Adrenal gland (tissue), 5 donors: ENCODE results near the gene SLC39A5.

Experiments used
- CTCF ChIP-seq, 6 experiments: fragments of 450-650 bp in 4 of 6; fragments of 200-600 bp in 2 of 6; sonication (generic) in 1 of 6; IDR thresholded peaks; 1 replicate in 5 of 6; 2 replicates in 1 of 6; pipeline versions ENCODE4 v1.5.1 to v1.8.0; 2016 to 2021; ENCODE audit warnings: antibody characterized with exemption in 6 of 6, mild to moderate bottlenecking in 2 of 6, moderate library complexity in 1 of 6
- POLR2A ChIP-seq, 2 donors: fragments of 450-650 bp; IDR thresholded peaks; one replicate each; pipeline ENCODE4 v1.6.1; 2017; ENCODE audit warnings: antibody characterized with exemption in 2 of 2, mild to moderate bottlenecking in 2 of 2, moderate library complexity in 1 of 2
- donor health status: DM: no; HTN: no; CAD: no.

GRCh38 chr12:56257071-56257470 is 27.2 kb downstream of the SLC39A5 start:
- TF ChIP-seq CTCF (IDR thresholded peaks at IDR 0.05) (no peak), POLR2A (IDR thresholded peaks at IDR 0.05) (no peak)
